SHP77 (cell line): ENCODE data around the gene PGF.

Experiments
- DNase-seq, 2 experiments: peaks; one replicate each; lab custom pipeline; 2025; lab: John Stamatoyannopoulos, UW

The PGF gene

DNA sequence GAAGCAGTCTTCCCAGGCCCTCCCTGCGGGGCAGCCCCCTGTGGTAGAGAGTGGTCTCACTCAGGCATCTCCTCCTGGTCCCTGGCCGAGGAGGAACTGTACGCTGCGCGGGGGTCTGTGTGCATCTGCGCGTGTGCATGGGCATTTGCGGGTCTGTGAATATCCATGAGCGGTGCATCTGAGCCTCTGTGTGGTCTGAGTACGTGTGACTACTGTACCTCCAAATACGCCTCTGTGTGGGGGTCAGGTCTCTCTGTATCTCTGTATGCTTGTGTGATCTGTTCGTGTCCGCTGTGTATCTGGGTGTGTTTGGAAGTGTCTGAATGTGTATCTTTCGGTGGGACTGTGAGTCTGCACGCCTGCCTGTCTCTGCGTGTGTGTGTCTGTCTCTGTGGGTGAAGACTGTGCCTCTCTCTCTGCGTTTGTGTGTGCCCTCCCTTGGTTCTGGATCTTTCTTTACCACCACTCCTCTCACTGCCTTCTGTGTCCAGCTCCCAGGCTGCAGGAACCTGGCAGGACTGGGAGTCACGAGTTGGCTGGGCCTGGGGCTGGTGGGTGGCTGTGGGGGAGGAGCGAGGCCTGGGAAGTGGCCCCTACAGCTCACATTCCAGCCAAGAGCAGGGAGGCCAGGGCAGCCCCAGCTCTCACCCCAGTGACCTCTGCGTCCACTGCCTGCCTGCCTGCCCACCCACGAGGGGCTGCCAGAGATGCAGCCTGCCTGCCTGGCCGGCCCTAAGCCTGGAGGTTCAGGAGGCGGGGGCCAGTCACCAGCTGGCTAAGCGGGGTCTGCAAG is 1.1 kb upstream of the PGF start:
- no peak for DNase-seq

DNA sequence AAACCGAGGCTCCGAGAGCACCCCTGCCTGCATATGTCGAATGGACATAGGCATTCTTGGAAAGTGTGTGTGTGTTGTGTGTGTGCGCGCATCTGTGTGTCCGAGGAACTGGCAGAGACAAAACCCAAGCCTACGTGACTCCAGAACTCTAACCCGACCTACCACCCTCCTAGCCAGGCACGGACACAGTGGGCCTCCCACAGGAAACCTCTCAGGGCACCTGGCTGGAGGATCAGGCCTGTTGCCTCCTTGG is 556 bp upstream of the PGF start:
- DNase-seq = no peak

- no peak for DNase-seq
Measured at GRCh38 chr14:74954947-74955228, 509 bp downstream of the PGF start.

- DNase-seq = peak in 1 of 2 experiments; percentile 56
Measured at GRCh38 chr14:74954232-74954946, 1.0 kb downstream of the PGF start.

DNA sequence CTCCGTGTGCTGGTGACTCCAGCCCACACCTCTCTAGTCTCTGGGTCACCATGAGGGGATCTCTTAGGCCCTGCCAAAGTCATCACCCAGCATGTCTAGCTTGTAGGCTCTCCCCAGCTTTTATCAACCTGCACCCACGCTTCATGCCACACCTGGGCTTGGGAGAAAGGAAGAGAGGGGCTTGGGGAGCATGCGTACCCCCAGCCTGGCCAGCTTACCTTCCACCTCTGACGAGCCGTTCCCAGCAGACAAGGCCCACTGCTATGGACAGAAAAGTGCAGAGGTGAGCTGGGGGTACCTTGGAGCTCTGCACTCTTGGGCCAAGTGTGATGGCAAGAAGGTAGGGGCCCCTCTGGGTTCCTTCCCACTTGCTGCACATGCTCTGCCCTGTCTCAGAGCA is 1.7 kb downstream of the PGF start:
- no peak for DNase-seq

DNA sequence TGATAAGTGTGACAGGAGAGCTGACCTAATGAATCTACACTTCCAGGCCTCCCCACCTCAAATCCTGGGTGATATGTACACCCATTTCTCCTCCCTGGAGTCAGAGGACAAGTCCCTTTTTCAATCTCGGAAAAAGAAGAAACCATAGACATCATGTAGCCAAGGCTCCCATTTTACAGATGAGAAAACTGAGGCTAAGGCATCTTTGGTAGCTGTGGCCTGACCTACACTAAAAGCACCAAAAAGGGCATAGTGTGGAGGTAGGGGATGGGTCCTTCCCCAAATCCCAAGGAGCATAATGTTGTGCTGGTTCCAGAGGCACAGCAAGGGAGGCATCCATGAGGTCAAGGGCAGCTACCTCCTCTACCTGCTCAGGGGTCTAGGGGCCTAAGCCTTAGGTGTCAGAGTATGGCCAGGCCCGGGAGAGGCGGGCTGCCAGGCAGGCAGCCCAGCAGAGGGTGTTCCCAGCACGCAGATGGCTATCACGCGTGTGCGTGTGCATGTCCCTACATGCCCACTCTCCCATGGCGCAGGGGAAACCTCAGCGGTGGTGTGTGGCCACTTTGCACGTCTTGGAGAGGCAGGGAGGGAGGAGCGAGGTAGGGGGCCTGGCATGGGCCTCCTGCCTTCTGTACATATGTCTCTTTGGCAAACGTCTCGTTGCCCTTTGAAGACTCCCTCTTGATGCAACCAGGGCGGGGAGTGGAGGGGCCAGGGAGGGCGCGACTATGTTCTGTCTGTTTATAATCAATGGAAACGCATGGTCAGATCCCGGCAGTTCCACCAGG is 2.5 kb downstream of the PGF start:
- no peak for DNase-seq

DNA sequence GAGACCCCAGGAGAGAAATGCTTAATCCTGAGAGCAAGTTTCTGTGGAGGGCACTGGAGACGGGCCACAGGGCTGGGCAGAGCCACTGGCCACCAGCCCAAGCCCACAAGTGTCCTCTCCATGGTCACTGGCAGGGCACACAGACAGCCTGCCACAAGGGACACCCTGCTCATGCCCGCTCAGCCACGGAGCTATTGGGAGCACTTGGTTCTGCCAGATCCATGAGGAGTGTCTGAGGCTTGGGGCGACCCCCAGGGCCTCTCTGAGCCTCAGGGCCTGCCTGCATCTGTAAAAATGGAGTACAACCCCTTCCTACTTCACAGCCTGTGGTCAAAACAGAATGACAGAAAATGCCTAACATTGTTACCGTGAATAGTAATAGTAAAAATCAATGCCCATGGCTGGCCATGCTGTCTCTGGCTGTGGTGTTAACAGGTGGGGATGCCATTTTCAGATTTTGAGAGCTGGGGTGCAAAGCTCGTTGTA is 3.2 kb downstream of the PGF start:
- DNase-seq = no peak

- DNase-seq = no peak
Measured at GRCh38 chr14:74951443-74952179, 3.8 kb downstream of the PGF start.

DNA sequence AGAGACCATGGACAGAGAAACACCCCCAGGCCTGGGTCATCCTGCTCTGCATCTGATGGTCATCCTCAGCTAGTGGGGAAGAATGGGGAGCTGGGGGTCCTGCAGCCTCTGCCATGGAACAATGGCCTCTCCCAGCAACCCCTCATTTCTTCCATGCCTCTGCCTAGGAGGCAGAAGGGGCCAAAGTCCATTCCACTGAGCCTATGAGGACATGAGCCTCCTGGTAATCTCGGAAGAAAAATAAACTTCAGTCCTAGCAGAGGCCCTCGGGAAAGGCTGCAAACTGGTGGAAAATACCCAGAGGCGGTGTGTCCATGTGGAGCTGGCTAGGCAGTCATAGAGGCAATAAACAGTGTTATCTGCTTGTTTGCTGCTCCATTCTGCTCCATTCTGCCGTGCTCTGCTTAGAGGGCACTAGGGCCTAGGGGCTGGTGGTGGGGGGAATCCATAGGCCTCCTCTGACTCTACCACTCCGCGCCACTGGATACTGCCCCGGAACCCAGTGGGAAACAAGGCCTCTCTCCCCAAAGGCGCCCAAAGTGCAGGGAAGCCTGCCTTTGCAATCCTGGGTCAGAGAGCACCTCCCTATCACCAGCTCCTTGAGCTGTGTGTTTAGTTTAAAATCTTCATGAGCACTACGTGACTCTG is 4.5 kb downstream of the PGF start:
- no peak for DNase-seq

DNA sequence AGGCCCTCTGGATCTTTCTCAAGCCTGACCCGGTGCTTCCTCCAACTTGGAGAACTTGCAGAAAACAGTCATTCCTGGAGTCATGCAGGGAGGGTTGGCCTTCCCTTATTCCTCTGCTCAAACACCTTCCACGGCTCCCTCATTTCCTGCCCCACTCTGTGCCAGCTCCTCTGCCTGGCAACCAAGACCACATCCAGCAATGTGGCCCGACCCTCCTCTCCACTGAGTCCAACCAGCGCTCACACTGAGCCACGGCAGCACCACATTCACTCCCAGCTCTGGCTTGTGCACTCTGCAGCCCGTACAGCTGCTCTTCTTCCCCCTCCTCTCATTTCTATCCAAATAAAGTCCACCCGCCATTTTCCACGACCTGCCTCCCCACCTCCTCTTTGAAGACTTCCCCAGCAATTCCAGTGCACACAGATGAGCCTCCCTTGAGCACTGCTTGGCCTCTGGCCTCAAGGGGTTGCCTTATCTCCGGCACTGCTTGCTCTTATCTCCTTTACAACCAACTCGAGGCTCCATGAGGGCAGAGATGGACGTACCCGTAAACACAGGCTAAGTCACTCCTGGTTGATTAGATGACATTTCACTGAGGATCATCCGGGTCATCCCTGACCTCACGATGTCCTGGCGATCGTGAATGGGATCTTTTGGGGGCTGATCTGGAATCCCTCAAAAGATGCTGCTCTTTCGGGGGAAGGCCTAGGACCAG is 5.4 kb downstream of the PGF start:
- no peak for DNase-seq

DNA sequence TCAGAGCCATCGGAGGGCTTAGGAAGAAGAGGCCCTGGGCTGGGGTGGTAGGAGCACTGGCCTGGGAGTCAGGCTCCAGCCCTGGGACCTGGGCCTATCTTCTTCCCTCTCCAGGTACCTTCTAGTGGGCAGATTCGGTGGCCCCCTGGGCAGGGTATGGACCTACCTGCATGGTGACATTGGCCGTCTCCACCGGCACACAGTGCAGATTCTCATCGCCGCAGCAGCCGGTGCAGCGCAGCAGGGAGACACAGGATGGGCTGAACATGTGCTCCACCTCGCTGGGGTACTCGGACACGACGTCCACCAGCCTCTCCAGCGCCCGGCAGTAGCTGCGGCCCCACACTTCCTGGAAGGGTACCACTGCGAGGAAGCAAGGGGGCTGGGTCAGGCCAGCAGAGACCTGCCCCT is 6.2 kb downstream of the PGF start:
- no peak for DNase-seq

GRCh38 chr14:74948228-74949175 is 6.9 kb downstream of the PGF start:
- no peak for DNase-seq

DNA sequence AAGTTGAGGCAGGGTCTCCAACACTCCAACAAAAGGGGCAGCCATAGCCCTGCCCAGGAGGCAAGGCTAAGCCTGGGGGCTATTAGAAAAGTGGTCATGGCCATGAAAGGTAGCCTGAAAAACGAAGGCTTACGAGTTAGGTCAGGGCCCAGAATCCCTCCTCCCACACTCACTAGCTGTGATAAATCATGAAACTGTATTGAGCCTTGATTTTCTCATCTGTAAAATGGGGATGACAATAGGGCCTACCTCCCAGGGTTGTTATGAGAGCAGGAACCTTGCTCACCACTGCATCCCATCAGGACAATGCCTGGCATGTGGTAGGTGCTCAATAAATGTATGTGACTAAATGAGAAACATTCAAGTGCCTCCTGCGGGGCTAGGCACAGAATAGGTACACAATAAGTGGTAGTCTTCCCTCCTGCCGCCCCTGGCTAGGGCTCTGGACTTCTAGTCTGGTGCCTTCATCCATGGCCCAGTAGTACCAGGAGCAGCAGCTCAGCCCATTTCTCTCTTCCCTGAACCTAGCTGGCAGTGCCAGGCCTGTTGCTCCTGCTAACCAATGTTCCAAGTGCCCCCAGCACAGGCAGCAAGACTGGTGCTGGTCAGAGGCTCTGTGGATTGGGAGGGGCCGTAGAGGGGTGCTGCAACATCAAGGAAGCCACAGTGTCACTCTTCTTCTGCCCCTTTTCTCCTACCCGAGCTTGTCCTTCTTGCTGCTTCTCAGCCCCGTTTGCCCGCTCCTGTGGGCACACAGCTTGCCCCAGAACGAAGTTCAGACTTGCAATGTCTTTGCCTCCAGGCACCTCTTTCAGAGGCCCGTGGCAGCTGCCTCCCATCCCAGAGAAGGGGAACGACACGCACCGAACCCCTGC is 7.8 kb downstream of the PGF start:
- DNase-seq = no peak

DNA sequence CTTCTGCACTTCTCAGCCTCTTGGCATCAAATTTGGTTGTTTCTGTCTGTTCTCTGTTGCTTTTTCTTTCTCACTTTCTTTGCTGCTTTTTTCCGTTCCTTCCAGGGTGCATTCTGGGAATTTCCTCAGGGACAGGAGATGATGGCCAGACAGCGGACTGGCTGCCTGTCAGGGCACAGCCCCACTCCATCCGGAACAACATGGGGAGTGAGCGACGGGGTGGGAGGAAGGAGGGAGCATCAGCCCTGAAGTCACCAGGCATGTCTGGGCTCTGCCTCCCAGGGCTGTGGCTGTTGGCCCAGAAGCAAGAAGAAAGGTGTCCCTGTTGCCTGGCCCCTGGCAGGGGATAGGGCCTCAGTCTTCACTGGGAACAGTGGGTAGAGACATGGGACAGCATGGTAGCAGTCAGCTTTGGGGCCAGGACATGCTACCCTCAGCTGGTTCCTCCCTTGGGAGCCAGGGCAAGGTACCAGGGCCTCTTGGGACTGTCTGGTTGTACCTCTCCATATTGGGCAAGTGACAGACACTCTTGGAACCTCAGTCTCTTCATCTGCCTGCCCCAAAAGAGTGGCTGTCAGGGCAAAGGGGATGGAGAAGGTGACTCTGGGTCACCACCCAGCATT is 8.6 kb downstream of the PGF start:
- DNase-seq = no peak

- DNase-seq = peak; percentile 45 to 50
Measured at GRCh38 chr14:74945852-74946658, 9.3 kb downstream of the PGF start.

GRCh38 chr14:74945261-74945851 is 10.0 kb downstream of the PGF start:
- DNase-seq = peak; percentile 10 to 19

DNA sequence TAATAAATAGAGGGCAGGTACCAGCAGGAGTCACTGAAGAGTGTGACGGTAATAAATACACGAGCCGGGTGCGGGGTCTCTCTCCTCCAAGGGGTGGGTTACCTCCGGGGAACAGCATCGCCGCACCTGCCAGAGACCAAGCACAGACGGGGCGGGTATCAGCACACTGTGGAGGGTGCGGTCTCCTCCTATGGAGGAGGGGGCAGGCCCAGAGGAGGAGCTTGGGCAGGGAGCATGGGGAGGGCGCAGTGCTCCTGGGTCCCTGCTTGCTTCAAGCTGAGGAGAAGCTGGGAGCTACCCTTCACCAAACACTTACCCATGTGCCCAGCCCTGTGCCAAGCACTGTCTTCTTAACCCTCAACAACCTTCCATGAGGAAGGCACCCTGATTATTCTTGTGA is 12.8 kb downstream of the PGF start:
- no peak for DNase-seq
